ENCODE results near the gene PYGB. TPM values are rescaled to one million over a fixed set of nuclear protein-coding genes. Genes with fewer than 3 reads are reported as not detected.

PYGB gene
- total and polyA plus RNA-seq, 2 donors (not counting 1 experiment from before 2014, with no cell fraction given): 22.5 to 30.6 TPM

GRCh38 chr20:25280574-25281535 is 33.0 kb downstream of the PYGB start:
- Histone ChIP-seq H3K9ac (ENCODE audit: low read length) (no peak overlapping the region), H2AFZ (ENCODE audit: insufficient read depth, low read depth, low read length, poor library complexity, severe bottlenecking) (no peak overlapping the region), H3K27me3 (replicated peaks in 1 of 4; ENCODE audit: control extremely low read depth in 1 of 4, control insufficient read depth in 3 of 4, insufficient read depth in 4 of 4, low read length in 3 of 4) (no peaks in the 10 kb centered on the region), H3K9me3 (ENCODE audit: control extremely low read depth in 1 of 3, control insufficient read depth in 2 of 3, insufficient read depth in 1 of 3, low read length in 2 of 3) (no peaks in the 10 kb centered on the region), H3K4me3 (ENCODE audit: control extremely low read depth in 1 of 5, extremely low read depth in 1 of 5, insufficient read depth in 1 of 5, low read depth in 2 of 5, low read length in 4 of 5) (no peak overlapping the region), H3K4me2 (replicated peaks; ENCODE audit: low read depth, low read length, poor library complexity, severe bottlenecking) (peak overlapping the region; percentile 57), H3K27ac (ENCODE audit: low read length in 2 of 2) (no peak overlapping the region), H4K20me1 (ENCODE audit: control insufficient read depth, insufficient read depth, low read length, poor library complexity, severe bottlenecking) (no peaks in the 10 kb centered on the region), H3K79me2 (ENCODE audit: control insufficient read depth, insufficient read depth, low read length) (no peaks in the 10 kb centered on the region), H3K36me3 (replicated peaks in 1 of 2; ENCODE audit: control extremely low read depth in 1 of 2, control insufficient read depth in 1 of 2, extremely low read depth in 1 of 2, insufficient read depth in 2 of 2, low read length in 1 of 2) (peaks cover 0 to 38% of the 10 kb centered on the region in 2 experiments), H3K4me1 (ENCODE audit: control insufficient read depth in 2 of 2, insufficient read depth in 2 of 2, low read length in 2 of 2) (peaks cover 25 to 33% of the 10 kb centered on the region in 2 donors)
- ATAC-seq (ENCODE audit: low read depth) (no peak), DNase-seq (no peak)
- Mint-ChIP-seq H3K27ac (no peak overlapping the region), H3K9me3 (ENCODE audit: insufficient read depth) (no peaks in the 10 kb centered on the region), H3K4me3 (no peak overlapping the region), H3K4me1 (peaks cover 29% of the 10 kb centered on the region), H3K27me3 (no peaks in the 10 kb centered on the region)
- TF ChIP-seq CTCF (IDR thresholded peaks at IDR 0.05) (no peak), EZH2 (IDR thresholded peaks at IDR 0.05; ENCODE audit: borderline replicate concordance, insufficient read depth, low read depth, low read length, poor library complexity, severe bottlenecking) (no peak)
- CTCF ChIA-PET: interaction anchor here (0.6 to 1.6 kb wide), 3 partner anchors 107 to 118 kb away, joined by 3 to 7 read pairs (median 3); no protein-coding TSS in a partner anchor
- WGBS (ENCODE audit: insufficient coverage): 98% methylated on average over 30 of the region's 33 CpGs
- intact Hi-C loops (cut with micrococcal nuclease): loop anchor here (5.0 kb wide), 1 partner anchor 34 kb away; the partner anchor contains the start of gene PYGB
- POLR2A ChIA-PET: interaction anchor here (0.8 to 1.6 kb wide), 4 partner anchors 29 to 223 kb away, joined by 3 to 5 read pairs (median 3); partner anchors contain the start of gene ACSS1

All from B cell (primary cell).